ENCODE data around the gene ARHGEF12. TPM values are rescaled to one million over a fixed set of nuclear protein-coding genes. Genes with fewer than 3 reads are reported as not detected.

Gene ARHGEF12
- total RNA-seq, 1 donor = 134 TPM

- DNase-seq (ENCODE audit: insufficient read length, low spot score, missing footprints) = no peak
- TF ChIP-seq, protein P1, sequence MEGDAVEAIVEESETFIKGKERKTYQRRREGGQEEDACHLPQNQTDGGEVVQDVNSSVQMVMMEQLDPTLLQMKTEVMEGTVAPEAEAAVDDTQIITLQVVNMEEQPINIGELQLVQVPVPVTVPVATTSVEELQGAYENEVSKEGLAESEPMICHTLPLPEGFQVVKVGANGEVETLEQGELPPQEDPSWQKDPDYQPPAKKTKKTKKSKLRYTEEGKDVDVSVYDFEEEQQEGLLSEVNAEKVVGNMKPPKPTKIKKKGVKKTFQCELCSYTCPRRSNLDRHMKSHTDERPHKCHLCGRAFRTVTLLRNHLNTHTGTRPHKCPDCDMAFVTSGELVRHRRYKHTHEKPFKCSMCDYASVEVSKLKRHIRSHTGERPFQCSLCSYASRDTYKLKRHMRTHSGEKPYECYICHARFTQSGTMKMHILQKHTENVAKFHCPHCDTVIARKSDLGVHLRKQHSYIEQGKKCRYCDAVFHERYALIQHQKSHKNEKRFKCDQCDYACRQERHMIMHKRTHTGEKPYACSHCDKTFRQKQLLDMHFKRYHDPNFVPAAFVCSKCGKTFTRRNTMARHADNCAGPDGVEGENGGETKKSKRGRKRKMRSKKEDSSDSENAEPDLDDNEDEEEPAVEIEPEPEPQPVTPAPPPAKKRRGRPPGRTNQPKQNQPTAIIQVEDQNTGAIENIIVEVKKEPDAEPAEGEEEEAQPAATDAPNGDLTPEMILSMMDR (IDR thresholded peaks at IDR 0.05; ENCODE audit: extremely low read depth, low read depth, low read length) = no peak
- Histone ChIP-seq H3K27me3 (ENCODE audit: insufficient read depth, low read length) (peaks cover 26% of the 10 kb centered on the region), H3K36me3 (ENCODE audit: insufficient read depth, low read length) (no peaks in the 10 kb centered on the region), H3K4me1 (ENCODE audit: insufficient read depth, low read length) (peaks cover 12% of the 10 kb centered on the region), H3K27ac (ENCODE audit: low read depth, low read length) (no peak overlapping the region), H2AFZ (ENCODE audit: low read length) (no peak overlapping the region), H3K4me2 (ENCODE audit: insufficient read depth, low read length) (no peak overlapping the region), H3K4me3 (ENCODE audit: insufficient read depth, low read length) (no peak overlapping the region), H3K79me2 (ENCODE audit: insufficient read depth, low read length) (no peaks in the 10 kb centered on the region), H4K20me1 (ENCODE audit: insufficient read depth, low read length) (no peaks in the 10 kb centered on the region), H3K9me3 (ENCODE audit: low read depth, low read length) (no peaks in the 10 kb centered on the region)
These were observed 31.7 kb upstream of the ARHGEF12 start for GRCh38 chr11:120304526-120304925.

DNA sequence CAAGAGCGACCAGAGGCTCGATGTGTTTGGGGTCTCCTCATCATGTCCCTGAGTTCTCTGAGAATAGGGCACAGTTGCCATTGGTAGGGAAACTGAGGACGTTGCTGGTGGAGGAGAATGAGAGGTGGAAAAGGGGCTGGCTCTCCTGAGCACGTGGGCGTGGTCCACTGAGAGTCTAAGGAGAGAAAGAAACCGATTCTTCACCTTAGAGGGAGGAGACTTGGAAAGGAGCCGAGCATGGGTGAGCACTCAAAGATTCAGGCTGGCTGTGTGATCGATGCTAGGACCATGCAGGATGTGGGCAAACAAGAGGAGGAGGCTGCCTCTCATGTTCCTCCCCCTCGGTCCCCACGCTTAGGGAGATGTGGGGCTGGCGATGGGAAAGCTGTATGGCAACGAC is 30.9 kb upstream of the ARHGEF12 start:
- peaks cover 12% of the 10 kb centered on the region for H3K4me1 ChIP-seq (ENCODE audit: insufficient read depth, low read length)
- TF ChIP-seq, protein P1 (IDR thresholded peaks at IDR 0.05; ENCODE audit: extremely low read depth, low read depth, low read length) = no peak
- H3K27me3 ChIP-seq (ENCODE audit: insufficient read depth, low read length) = peaks cover 26% of the 10 kb centered on the region
- DNase-seq (ENCODE audit: insufficient read length, low spot score, missing footprints) = no peak
- H3K4me3 ChIP-seq (ENCODE audit: insufficient read depth, low read length) = no peak overlapping the region
- H3K27ac ChIP-seq (ENCODE audit: low read depth, low read length) = no peak overlapping the region
- no peaks in the 10 kb centered on the region for H3K79me2 ChIP-seq (ENCODE audit: insufficient read depth, low read length)
- H3K9me3 ChIP-seq (ENCODE audit: low read depth, low read length) = no peaks in the 10 kb centered on the region
- no peaks in the 10 kb centered on the region for H3K36me3 ChIP-seq (ENCODE audit: insufficient read depth, low read length)
- no peak overlapping the region for H3K4me2 ChIP-seq (ENCODE audit: insufficient read depth, low read length)
- H4K20me1 ChIP-seq (ENCODE audit: insufficient read depth, low read length) = no peaks in the 10 kb centered on the region
- H2AFZ ChIP-seq (ENCODE audit: low read length) = no peak overlapping the region

- peak overlapping the region; percentile 67 for H2AFZ ChIP-seq (ENCODE audit: low read length)
- no peak overlapping the region for H3K4me3 ChIP-seq (ENCODE audit: insufficient read depth, low read length)
- peak overlapping the region; percentile 51 for H3K27ac ChIP-seq (ENCODE audit: low read depth, low read length)
- TF ChIP-seq, protein P1 (IDR thresholded peaks at IDR 0.05; ENCODE audit: extremely low read depth, low read depth, low read length) = peak; percentile 75
- DNase-seq (ENCODE audit: insufficient read length, low spot score, missing footprints) = peak; percentile 96
- no peaks in the 10 kb centered on the region for H3K9me3 ChIP-seq (ENCODE audit: low read depth, low read length)
- H4K20me1 ChIP-seq (ENCODE audit: insufficient read depth, low read length) = no peaks in the 10 kb centered on the region
- H3K4me1 ChIP-seq (ENCODE audit: insufficient read depth, low read length) = peaks cover 12% of the 10 kb centered on the region
- peaks cover 14% of the 10 kb centered on the region for H3K27me3 ChIP-seq (ENCODE audit: insufficient read depth, low read length)
- no peaks in the 10 kb centered on the region for H3K36me3 ChIP-seq (ENCODE audit: insufficient read depth, low read length)
- peak overlapping the region; percentile 62 for H3K4me2 ChIP-seq (ENCODE audit: insufficient read depth, low read length)
- H3K79me2 ChIP-seq (ENCODE audit: insufficient read depth, low read length) = no peaks in the 10 kb centered on the region
These were observed 29.5 kb upstream of the ARHGEF12 start for GRCh38 chr11:120306519-120307242.

DNA sequence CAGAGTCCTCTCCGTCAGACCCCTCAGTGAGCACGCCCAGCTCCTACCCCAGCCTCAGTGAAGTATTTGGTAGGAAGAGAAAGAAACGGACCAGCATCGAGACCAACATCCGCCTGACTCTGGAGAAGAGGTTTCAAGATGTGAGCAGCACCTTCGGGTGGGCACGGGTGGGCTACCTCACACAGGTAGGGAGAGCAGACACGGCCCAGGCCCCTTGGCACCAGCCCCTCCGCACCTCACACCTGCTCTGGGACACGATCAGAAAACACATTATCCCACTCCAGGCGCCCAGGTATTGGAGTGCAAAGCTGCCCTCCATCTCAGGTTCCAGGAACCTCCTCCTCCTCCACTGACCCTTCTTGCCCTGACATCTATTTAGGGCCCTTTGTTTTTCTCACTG is 28.7 kb upstream of the ARHGEF12 start:
- Histone ChIP-seq H4K20me1 (ENCODE audit: insufficient read depth, low read length) (no peaks in the 10 kb centered on the region), H3K36me3 (ENCODE audit: insufficient read depth, low read length) (no peaks in the 10 kb centered on the region), H3K27ac (ENCODE audit: low read depth, low read length) (no peak overlapping the region), H3K79me2 (ENCODE audit: insufficient read depth, low read length) (no peaks in the 10 kb centered on the region), H3K4me1 (ENCODE audit: insufficient read depth, low read length) (peaks cover 12% of the 10 kb centered on the region), H3K9me3 (ENCODE audit: low read depth, low read length) (no peaks in the 10 kb centered on the region), H3K4me3 (ENCODE audit: insufficient read depth, low read length) (no peak overlapping the region), H2AFZ (ENCODE audit: low read length) (no peak overlapping the region), H3K4me2 (ENCODE audit: insufficient read depth, low read length) (no peak overlapping the region), H3K27me3 (ENCODE audit: insufficient read depth, low read length) (peaks cover 9% of the 10 kb centered on the region)
- TF ChIP-seq, protein P1 (IDR thresholded peaks at IDR 0.05; ENCODE audit: extremely low read depth, low read depth, low read length) = no peak
- no peak for DNase-seq (ENCODE audit: insufficient read length, low spot score, missing footprints)
